ENCODE results near the gene ADAM12. TPM values are rescaled to one million over a fixed set of nuclear protein-coding genes. Genes with fewer than 3 reads are reported as not detected.

The ADAM12 gene
- total RNA-seq, 1 donor from 2014 or later: 41.7 TPM

- Mint-ChIP-seq H3K27ac (ENCODE audit: unreplicated experiment) (no peak overlapping the region), H3K4me1 (ENCODE audit: unreplicated experiment) (no peaks in the 10 kb centered on the region), H3K4me3 (ENCODE audit: unreplicated experiment) (no peak overlapping the region), H3K36me3 (ENCODE audit: unreplicated experiment) (peaks cover 10% of the 10 kb centered on the region), H3K27me3 (ENCODE audit: unreplicated experiment) (no peaks in the 10 kb centered on the region), H3K9me3 (ENCODE audit: unreplicated experiment) (peaks cover 33% of the 10 kb centered on the region)
- DNase-seq (ENCODE audit: extremely low spot score, unreplicated experiment): no peak
- TF ChIP-seq, protein P1, sequence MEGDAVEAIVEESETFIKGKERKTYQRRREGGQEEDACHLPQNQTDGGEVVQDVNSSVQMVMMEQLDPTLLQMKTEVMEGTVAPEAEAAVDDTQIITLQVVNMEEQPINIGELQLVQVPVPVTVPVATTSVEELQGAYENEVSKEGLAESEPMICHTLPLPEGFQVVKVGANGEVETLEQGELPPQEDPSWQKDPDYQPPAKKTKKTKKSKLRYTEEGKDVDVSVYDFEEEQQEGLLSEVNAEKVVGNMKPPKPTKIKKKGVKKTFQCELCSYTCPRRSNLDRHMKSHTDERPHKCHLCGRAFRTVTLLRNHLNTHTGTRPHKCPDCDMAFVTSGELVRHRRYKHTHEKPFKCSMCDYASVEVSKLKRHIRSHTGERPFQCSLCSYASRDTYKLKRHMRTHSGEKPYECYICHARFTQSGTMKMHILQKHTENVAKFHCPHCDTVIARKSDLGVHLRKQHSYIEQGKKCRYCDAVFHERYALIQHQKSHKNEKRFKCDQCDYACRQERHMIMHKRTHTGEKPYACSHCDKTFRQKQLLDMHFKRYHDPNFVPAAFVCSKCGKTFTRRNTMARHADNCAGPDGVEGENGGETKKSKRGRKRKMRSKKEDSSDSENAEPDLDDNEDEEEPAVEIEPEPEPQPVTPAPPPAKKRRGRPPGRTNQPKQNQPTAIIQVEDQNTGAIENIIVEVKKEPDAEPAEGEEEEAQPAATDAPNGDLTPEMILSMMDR (IDR thresholded peaks at IDR 0.05): no peak
Measured at GRCh38 chr10:126357169-126357568, 31.1 kb downstream of the ADAM12 start.

- Mint-ChIP-seq H3K4me3 (ENCODE audit: unreplicated experiment) (no peak overlapping the region), H3K27me3 (ENCODE audit: unreplicated experiment) (no peaks in the 10 kb centered on the region), H3K27ac (ENCODE audit: unreplicated experiment) (no peak overlapping the region), H3K36me3 (ENCODE audit: unreplicated experiment) (peaks cover 10% of the 10 kb centered on the region), H3K4me1 (ENCODE audit: unreplicated experiment) (peaks cover 6% of the 10 kb centered on the region), H3K9me3 (ENCODE audit: unreplicated experiment) (peaks cover 17% of the 10 kb centered on the region)
- DNase-seq (ENCODE audit: extremely low spot score, unreplicated experiment): no peak
- TF ChIP-seq, protein P1 (IDR thresholded peaks at IDR 0.05): no peak
Measured at GRCh38 chr10:126353666-126354065, 34.6 kb downstream of the ADAM12 start.

GRCh38 chr10:126352453-126352852 lies 35.8 kb downstream of the ADAM12 start:
- Mint-ChIP-seq H3K36me3 (ENCODE audit: unreplicated experiment) (peaks cover 8% of the 10 kb centered on the region), H3K4me3 (ENCODE audit: unreplicated experiment) (no peak overlapping the region), H3K27me3 (ENCODE audit: unreplicated experiment) (no peaks in the 10 kb centered on the region), H3K9me3 (ENCODE audit: unreplicated experiment) (peaks cover 10% of the 10 kb centered on the region), H3K4me1 (ENCODE audit: unreplicated experiment) (peaks cover 6% of the 10 kb centered on the region), H3K27ac (ENCODE audit: unreplicated experiment) (no peak overlapping the region)
- TF ChIP-seq, protein P1 (IDR thresholded peaks at IDR 0.05): no peak
- DNase-seq (ENCODE audit: extremely low spot score, unreplicated experiment): no peak

- peaks cover 6% of the 10 kb centered on the region for H3K4me1 Mint-ChIP-seq (ENCODE audit: unreplicated experiment)
- no peaks in the 10 kb centered on the region for H3K36me3 Mint-ChIP-seq (ENCODE audit: unreplicated experiment)
- H3K9me3 Mint-ChIP-seq (ENCODE audit: unreplicated experiment): peaks cover 4% of the 10 kb centered on the region
- no peak overlapping the region for H3K27ac Mint-ChIP-seq (ENCODE audit: unreplicated experiment)
- TF ChIP-seq, protein P1 (IDR thresholded peaks at IDR 0.05): no peak
- no peak for DNase-seq (ENCODE audit: extremely low spot score, unreplicated experiment)
- no peaks in the 10 kb centered on the region for H3K27me3 Mint-ChIP-seq (ENCODE audit: unreplicated experiment)
- H3K4me3 Mint-ChIP-seq (ENCODE audit: unreplicated experiment): no peak overlapping the region
Measured at GRCh38 chr10:126351021-126351420, 37.3 kb downstream of the ADAM12 start.

- TF ChIP-seq, protein P1 (IDR thresholded peaks at IDR 0.05): no peak
- Mint-ChIP-seq H3K36me3 (ENCODE audit: unreplicated experiment) (no peaks in the 10 kb centered on the region), H3K4me1 (ENCODE audit: unreplicated experiment) (peaks cover 6% of the 10 kb centered on the region), H3K4me3 (ENCODE audit: unreplicated experiment) (no peak overlapping the region), H3K27ac (ENCODE audit: unreplicated experiment) (no peak overlapping the region), H3K9me3 (ENCODE audit: unreplicated experiment) (peaks cover 9% of the 10 kb centered on the region), H3K27me3 (ENCODE audit: unreplicated experiment) (no peaks in the 10 kb centered on the region)
- no peak for DNase-seq (ENCODE audit: extremely low spot score, unreplicated experiment)
Measured at GRCh38 chr10:126350216-126350992, 37.9 kb downstream of the ADAM12 start.

All from osteocyte (in vitro differentiated cells).